Ecto neural progenitor cell (in vitro differentiated cells): ENCODE results near the gene RRAGD.
"Not testable (repeated sequence)": the region's sequence is repeated elsewhere in the genome, so short reads cannot be mapped to it uniquely, and the experiment has no call there.

Experiments used
- DNase-seq: peaks from one replicate; pipeline ENCODE4 v3.0.0-alpha.2; 2018; ENCODE audit warnings: low spot score

Gene RRAGD

GRCh38 chr6:89411145-89412070, 665 bp downstream of the RRAGD start:
- DNase-seq, result peak; percentile 81

GRCh38 chr6:89410788-89411144, 1.3 kb downstream of the RRAGD start:
- DNase-seq, result no peak

- no peak for DNase-seq
Measured at GRCh38 chr6:89410231-89410761, 1.8 kb downstream of the RRAGD start.

- no peak for DNase-seq
Measured at GRCh38 chr6:89409461-89410035, 2.5 kb downstream of the RRAGD start.

GRCh38 chr6:89406141-89406540, 5.9 kb downstream of the RRAGD start:
- DNase-seq, result no peak

GRCh38 chr6:89404512-89404911, 7.6 kb downstream of the RRAGD start:
- no peak for DNase-seq

- no peak for DNase-seq
Measured at GRCh38 chr6:89402776-89403175, 9.3 kb downstream of the RRAGD start.

GRCh38 chr6:89400912-89401399, 11.1 kb downstream of the RRAGD start:
- no peak for DNase-seq

- DNase-seq, result no peak
Measured at GRCh38 chr6:89400050-89400449, 12.0 kb downstream of the RRAGD start.

GRCh38 chr6:89398762-89399525, 13.1 kb downstream of the RRAGD start:
- DNase-seq, result no peak

- not testable (repeated sequence) for DNase-seq
Measured at GRCh38 chr6:89397884-89398283, 14.2 kb downstream of the RRAGD start.

GRCh38 chr6:89393659-89394058, 18.4 kb downstream of the RRAGD start:
- no peak for DNase-seq

- no peak for DNase-seq
Measured at GRCh38 chr6:89392823-89393222, 19.2 kb downstream of the RRAGD start.

- DNase-seq, result no peak
Measured at GRCh38 chr6:89388846-89389245, 23.2 kb downstream of the RRAGD start.

- no peak for DNase-seq
Measured at GRCh38 chr6:89387516-89388201, 24.4 kb downstream of the RRAGD start.

- DNase-seq, result no peak
Measured at GRCh38 chr6:89386917-89387491, 25.1 kb downstream of the RRAGD start.

GRCh38 chr6:89385846-89386245, 26.2 kb downstream of the RRAGD start:
- DNase-seq, result no peak

GRCh38 chr6:89385156-89385667, 26.9 kb downstream of the RRAGD start:
- no peak for DNase-seq

GRCh38 chr6:89381031-89381430, 31.0 kb downstream of the RRAGD start:
- no peak for DNase-seq

- no peak for DNase-seq
Measured at GRCh38 chr6:89379281-89379680, 32.8 kb downstream of the RRAGD start.

GRCh38 chr6:89378628-89379027, 33.4 kb downstream of the RRAGD start:
- DNase-seq, result no peak
